C4-2B (cell line): ENCODE data around the gene TOB1.

Source experiments
- H3K27ac ChIP-seq: fragments of 450-650 bp; 2 replicates; pipeline ENCODE4 v1.5.1; 2017
- ZFX ChIP-seq: fragments of 450-650 bp; IDR thresholded peaks from 2 replicates; pipeline ENCODE4 v1.6.1; 2017
- TF ChIP-seq, protein P1 (sequence below): fragments of 450-650 bp; conservative IDR thresholded peaks from 2 replicates; pipeline ENCODE4 v1.5.1; 2017; ENCODE audit warnings: mild to moderate bottlenecking

The TOB1 gene

DNA sequence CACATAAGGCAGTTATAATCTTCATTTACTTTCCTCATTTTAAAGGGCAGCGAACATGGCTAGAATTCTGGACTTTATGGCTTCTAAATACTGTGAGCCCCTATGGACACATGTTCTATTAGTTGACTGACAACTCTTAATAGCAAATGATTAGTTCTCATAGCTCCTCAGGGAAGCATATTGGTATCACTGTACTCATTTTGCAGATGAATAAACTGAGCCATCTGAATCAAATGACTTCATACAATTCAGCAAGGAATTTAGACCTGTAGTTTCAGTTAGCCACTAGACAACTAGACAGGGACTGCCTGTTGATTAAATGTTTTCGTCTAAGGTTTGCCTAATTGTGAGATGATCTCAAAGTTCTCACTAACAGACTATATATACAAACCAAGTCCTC lies 9.7 kb downstream of the TOB1 start:
- no peak for TF ChIP-seq ZFX
- TF ChIP-seq, protein P1, sequence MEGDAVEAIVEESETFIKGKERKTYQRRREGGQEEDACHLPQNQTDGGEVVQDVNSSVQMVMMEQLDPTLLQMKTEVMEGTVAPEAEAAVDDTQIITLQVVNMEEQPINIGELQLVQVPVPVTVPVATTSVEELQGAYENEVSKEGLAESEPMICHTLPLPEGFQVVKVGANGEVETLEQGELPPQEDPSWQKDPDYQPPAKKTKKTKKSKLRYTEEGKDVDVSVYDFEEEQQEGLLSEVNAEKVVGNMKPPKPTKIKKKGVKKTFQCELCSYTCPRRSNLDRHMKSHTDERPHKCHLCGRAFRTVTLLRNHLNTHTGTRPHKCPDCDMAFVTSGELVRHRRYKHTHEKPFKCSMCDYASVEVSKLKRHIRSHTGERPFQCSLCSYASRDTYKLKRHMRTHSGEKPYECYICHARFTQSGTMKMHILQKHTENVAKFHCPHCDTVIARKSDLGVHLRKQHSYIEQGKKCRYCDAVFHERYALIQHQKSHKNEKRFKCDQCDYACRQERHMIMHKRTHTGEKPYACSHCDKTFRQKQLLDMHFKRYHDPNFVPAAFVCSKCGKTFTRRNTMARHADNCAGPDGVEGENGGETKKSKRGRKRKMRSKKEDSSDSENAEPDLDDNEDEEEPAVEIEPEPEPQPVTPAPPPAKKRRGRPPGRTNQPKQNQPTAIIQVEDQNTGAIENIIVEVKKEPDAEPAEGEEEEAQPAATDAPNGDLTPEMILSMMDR = no peak
- no peak overlapping the region for H3K27ac ChIP-seq

DNA sequence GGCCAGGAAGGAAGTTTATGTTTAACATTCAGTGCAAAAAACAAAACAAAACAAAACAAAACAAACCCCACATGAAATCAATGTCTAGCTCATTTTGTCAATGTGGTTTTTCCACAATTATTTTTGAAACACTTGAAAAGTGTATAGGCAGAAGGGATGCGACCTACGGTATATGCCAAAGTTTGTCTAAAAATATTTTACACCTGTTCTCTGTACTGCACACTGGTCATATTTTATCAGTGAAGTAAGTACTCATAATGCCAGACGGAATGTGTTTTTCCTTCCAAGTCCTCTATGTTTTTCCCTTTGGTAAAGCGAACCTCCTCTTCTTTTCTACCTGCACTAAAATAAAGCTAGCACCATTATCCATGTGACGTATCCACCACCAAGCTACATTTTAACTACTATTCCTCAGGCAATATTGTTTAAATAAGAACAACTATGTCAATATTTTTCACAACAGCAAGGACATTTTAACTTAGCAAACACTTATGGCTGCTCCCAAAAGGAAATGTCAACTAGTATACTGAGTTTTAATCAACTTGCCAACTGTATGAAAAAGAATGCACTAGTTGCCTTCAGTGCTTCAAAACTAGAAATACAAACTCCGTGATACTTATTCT lies 10.3 kb downstream of the TOB1 start:
- H3K27ac ChIP-seq = no peak overlapping the region
- TF ChIP-seq, protein P1 = no peak
- TF ChIP-seq ZFX = no peak

DNA sequence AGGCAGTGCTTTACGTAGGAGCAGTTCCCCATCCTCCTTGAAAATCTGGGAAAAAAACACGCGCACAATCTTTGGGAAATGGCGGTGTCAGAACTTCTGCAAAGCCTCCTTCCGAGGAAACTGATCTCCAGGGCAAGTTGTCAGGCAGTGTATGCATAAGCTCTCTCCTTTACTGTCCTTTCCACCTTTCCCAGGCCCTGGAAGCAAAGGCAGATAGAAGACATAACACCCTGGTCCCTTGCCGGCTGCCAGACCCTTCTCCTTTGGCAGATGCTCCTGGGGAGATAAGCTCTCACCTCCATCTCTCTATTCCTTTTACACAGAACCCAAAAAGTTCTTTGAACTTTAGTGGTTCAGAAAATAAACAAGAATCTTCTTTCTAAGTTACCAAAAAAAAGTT lies 12.4 kb downstream of the TOB1 start:
- no peak overlapping the region for H3K27ac ChIP-seq
- TF ChIP-seq, protein P1 = no peak
- no peak for TF ChIP-seq ZFX

DNA sequence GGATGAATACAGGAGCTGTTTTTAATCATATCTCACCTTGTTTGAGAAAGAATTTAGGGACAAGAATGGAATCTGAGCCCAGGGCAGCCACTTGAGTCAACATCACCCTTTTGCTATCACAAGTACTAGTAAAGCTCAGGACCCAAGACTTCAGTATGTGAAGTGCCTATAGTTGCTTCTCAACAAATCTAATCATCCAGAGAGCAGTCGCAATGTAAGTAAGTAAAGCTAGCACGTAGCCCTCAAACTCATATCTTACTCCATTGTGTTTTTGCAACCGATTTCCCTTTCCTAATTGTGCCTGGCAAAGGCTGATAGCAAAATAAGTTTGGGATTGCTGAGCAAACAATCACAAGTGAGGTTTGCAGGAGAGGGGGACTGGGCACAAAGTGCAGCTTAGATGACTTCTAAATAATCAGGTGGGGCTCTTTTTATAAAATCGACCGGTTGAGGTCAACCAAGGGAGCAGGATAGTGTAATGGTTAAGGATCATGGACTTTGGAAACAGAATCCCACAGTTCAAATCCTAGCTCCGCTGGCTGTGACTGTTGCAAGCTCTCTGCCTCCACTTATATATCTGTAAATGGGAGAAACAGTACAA lies 13.0 kb downstream of the TOB1 start:
- H3K27ac ChIP-seq = no peak overlapping the region
- TF ChIP-seq, protein P1 = no peak
- no peak for TF ChIP-seq ZFX

DNA sequence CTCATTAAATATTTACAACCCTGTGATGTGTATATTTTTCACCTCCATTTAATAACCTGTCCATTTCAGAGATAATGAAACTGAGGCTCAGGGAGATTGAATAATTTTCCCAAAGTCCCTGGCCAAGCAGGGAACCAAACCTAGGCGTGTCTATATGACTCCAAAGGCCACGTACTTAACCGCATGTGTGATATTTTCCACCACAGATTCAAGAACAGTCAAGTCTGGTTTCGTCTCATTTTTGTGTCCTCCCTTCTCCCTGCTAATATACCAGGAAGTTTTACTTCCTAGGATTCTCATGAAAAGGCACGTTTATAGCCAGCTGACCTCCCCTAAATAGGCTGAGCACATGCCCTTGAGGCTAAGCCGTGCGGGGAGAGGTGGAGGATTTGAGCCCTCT lies 15.5 kb downstream of the TOB1 start:
- no peak for TF ChIP-seq ZFX
- no peak overlapping the region for H3K27ac ChIP-seq

DNA sequence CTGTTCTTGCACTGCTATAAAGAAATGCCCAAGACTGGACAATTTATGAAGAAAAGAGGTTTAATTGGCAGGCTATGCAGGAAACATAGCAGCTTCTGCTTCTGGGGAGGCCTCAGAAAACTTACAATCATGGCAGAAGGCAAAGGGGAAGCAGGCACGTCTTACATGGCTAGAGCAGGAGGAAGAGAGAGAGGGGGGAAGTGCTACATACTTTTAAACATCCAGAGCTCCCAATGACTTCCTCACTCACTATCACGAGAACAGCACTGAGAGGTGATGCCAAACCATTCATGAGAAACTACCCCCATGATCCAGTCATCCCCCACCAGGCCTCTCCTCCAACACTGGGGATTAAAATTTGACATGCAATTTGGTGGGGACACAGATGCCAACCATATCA lies 17.4 kb downstream of the TOB1 start:
- H3K27ac ChIP-seq = no peak overlapping the region
- TF ChIP-seq, protein P1 = no peak
- TF ChIP-seq ZFX = no peak

DNA sequence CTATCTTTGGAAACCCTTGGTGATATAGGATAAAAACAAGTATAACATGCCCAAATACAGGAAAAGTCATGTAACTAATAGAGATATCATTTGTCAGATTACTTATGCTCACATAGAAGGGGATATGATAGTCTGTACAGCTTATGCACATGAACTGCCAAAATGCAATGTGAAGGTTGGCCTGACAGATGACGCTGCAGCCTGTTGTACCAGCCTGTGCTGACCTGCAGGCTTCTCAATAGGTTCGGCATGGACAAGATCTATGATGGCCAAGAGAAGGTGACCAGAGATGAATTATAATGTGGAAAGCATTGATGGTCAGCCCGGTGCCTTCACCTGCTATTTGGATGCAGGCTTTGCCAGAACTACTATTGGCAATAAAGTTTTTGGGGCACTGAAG lies 18.1 kb downstream of the TOB1 start:
- TF ChIP-seq, protein P1 = no peak
- TF ChIP-seq ZFX = no peak
- H3K27ac ChIP-seq = no peak overlapping the region

DNA sequence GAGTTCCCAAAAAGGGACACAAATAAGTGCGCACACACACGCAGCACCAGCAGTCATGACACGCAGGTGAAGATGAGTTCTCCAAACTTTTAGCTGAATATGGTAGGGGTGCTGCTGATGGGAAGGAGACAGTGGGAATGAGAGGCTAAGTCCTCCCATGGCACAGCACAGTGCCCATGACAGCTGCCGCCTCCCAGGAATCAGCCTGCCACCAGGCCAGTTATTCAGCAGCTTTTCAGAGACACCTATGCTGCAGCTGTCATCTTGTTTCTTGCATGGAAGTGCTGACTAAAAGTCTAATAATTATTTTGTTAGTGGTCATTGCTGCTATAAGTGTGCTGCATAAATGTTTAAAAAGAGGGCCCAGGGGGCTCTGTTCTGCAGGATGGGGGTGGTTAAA lies 18.6 kb downstream of the TOB1 start:
- no peak overlapping the region for H3K27ac ChIP-seq
- TF ChIP-seq, protein P1 = no peak
- TF ChIP-seq ZFX = no peak
